GM12873 (cell line): ENCODE measurements around the gene KCNJ12.

Experiments
- TF ChIP-seq, protein P1 (sequence below): IDR thresholded peaks from 2 replicates; pipeline ENCODE4 v1.5.1; 2012; ENCODE audit warnings: low read depth, mild to moderate bottlenecking, moderate library complexity, low read length, control low read depth; ENCODE audit not compliant: insufficient read depth; ENCODE audit errors: missing control alignments

KCNJ12 gene

GRCh38 chr17:21373696-21374440, 2.3 kb upstream of the KCNJ12 start:
- TF ChIP-seq, protein P1, sequence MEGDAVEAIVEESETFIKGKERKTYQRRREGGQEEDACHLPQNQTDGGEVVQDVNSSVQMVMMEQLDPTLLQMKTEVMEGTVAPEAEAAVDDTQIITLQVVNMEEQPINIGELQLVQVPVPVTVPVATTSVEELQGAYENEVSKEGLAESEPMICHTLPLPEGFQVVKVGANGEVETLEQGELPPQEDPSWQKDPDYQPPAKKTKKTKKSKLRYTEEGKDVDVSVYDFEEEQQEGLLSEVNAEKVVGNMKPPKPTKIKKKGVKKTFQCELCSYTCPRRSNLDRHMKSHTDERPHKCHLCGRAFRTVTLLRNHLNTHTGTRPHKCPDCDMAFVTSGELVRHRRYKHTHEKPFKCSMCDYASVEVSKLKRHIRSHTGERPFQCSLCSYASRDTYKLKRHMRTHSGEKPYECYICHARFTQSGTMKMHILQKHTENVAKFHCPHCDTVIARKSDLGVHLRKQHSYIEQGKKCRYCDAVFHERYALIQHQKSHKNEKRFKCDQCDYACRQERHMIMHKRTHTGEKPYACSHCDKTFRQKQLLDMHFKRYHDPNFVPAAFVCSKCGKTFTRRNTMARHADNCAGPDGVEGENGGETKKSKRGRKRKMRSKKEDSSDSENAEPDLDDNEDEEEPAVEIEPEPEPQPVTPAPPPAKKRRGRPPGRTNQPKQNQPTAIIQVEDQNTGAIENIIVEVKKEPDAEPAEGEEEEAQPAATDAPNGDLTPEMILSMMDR, result no peak

- TF ChIP-seq, protein P1, result peak; percentile 12
These were observed 1.6 kb upstream of the KCNJ12 start for GRCh38 chr17:21374441-21375161.

- TF ChIP-seq, protein P1, result no peak
These were observed 996 bp upstream of the KCNJ12 start for GRCh38 chr17:21375162-21375560.

DNA sequence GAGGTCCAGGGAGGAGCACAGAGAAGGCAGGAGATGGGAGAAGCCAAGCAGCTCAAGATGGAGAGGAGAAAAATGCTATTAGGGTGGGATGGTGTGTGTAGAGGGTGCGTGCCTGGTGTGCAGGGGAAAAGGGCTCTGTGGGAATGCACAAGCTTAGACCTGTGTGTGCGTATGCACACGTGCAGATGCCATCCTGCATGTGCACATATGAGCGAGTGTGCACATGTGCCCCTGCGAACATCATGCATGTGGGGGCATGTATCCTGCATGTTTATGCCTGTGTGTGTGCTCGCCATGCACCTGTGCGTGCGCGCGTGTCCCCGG, 438 bp upstream of the KCNJ12 start:
- TF ChIP-seq, protein P1, result no peak

DNA sequence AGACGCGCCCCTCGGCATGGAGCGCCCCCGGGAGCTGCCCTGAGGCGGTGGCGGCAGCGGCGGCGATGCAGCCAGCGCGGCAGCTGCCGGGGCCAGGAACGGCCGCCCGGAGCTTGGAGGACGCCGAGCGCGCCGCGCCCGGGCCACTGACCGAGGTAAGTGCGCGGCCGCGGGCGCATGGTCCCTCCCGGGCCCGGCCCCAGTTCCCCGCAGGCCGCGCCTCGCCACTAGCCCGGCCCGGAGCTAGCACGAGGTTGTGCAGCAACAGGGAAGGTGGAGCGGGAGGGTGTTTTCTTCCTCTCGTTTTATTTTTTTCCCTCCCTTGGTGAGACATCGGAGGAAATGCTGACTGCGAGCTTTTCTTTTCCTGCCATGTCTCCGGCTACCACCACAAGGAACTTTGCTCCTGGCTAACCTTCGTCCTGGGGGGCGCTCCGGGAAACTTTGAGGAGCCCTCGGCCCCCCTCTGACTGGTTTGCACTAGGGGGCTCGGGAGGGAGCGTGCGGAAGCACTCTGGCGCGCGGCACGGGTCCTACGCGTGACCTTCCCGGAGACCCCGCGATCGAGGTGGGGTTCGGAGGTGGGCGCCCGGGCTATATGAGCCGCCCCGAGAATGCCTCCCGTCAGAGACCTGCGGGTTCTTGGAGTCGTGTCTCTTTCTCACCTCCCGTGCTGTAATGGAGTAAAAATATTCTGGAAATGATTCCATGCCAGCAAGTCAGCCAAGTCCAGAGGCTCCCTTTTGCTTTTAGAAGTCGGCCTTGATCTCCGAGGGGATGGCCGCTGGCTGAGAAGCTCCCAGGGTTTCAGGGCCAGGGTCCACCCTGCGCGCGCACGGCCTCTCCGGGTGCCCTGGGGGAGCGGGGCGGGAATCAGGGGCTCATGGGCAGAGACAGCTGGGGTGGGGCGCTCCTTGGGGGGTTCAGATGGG, 868 bp downstream of the KCNJ12 start:
- TF ChIP-seq, protein P1, result no peak

- TF ChIP-seq, protein P1, result no peak
These were observed 1.7 kb downstream of the KCNJ12 start for GRCh38 chr17:21377705-21378396.
